IPS-NIHi7 (cell line): ENCODE data around the gene C20orf173.
A peak's percentile ranks its signal among the peaks of the same experiment; 100 is the strongest.
"Not testable (repeated sequence)": the region's sequence is repeated elsewhere in the genome, so short reads cannot be mapped to it uniquely, and the experiment has no call there.

Experiments
- DNase-seq: peaks from one replicate; pipeline ENCODE4 v3.0.0; 2012; ENCODE audit warnings: mixed read lengths; ENCODE audit errors: extremely low spot score

The C20orf173 gene

GRCh38 chr20:35529552-35529951 is at the start of gene C20orf173:
TSS of gene C20orf173 (minus strand) at chr20:35529652. CDS start at chr20:35529373, 279 bp downstream.
- no peak for DNase-seq

GRCh38 chr20:35579196-35579595 is 49.7 kb upstream of the C20orf173 start:
- DNase-seq: no peak

GRCh38 chr20:35578469-35578868 is 49.0 kb upstream of the C20orf173 start:
- DNase-seq: no peak

GRCh38 chr20:35576816-35577215 is 47.4 kb upstream of the C20orf173 start:
- DNase-seq: no peak

- DNase-seq: no peak
Observed at GRCh38 chr20:35575958-35576357, 46.5 kb upstream of the C20orf173 start.

GRCh38 chr20:35572838-35573237 is 43.4 kb upstream of the C20orf173 start:
- no peak for DNase-seq

GRCh38 chr20:35571555-35571954 is 42.1 kb upstream of the C20orf173 start:
- DNase-seq: no peak

GRCh38 chr20:35568645-35569044 is 39.2 kb upstream of the C20orf173 start:
- DNase-seq: peak; percentile 74

GRCh38 chr20:35564905-35565304 is 35.5 kb upstream of the C20orf173 start:
- DNase-seq: no peak

- no peak for DNase-seq
Observed at GRCh38 chr20:35563834-35564233, 34.4 kb upstream of the C20orf173 start.

- DNase-seq: no peak
Observed at GRCh38 chr20:35562541-35563110, 33.2 kb upstream of the C20orf173 start.

GRCh38 chr20:35561671-35562070 is 32.2 kb upstream of the C20orf173 start:
- DNase-seq: peak; percentile 67

GRCh38 chr20:35561268-35561667 is 31.8 kb upstream of the C20orf173 start:
- peak; percentile 82 for DNase-seq

- no peak for DNase-seq
Observed at GRCh38 chr20:35560541-35560940, 31.1 kb upstream of the C20orf173 start.

GRCh38 chr20:35560105-35560511 is 30.7 kb upstream of the C20orf173 start:
- peak; percentile 48 for DNase-seq

GRCh38 chr20:35559042-35559693 is 29.7 kb upstream of the C20orf173 start:
- DNase-seq: no peak

- no peak for DNase-seq
Observed at GRCh38 chr20:35558451-35558850, 29.0 kb upstream of the C20orf173 start.

- DNase-seq: no peak
Observed at GRCh38 chr20:35556871-35557270, 27.4 kb upstream of the C20orf173 start.

GRCh38 chr20:35555951-35556645 is 26.6 kb upstream of the C20orf173 start:
- DNase-seq: no peak

- DNase-seq: not testable (repeated sequence)
Observed at GRCh38 chr20:35555461-35555860, 26.0 kb upstream of the C20orf173 start.

GRCh38 chr20:35552914-35553313 is 23.5 kb upstream of the C20orf173 start:
- no peak for DNase-seq

GRCh38 chr20:35551503-35551902 is 22.1 kb upstream of the C20orf173 start:
- no peak for DNase-seq

- no peak for DNase-seq
Observed at GRCh38 chr20:35547329-35547728, 17.9 kb upstream of the C20orf173 start.
